ENCODE results near the gene TNFAIP2.
"Not testable (repeated sequence)": the region's sequence is repeated elsewhere in the genome, so short reads cannot be mapped to it uniquely, and the experiment has no call there.

The TNFAIP2 gene

DNA sequence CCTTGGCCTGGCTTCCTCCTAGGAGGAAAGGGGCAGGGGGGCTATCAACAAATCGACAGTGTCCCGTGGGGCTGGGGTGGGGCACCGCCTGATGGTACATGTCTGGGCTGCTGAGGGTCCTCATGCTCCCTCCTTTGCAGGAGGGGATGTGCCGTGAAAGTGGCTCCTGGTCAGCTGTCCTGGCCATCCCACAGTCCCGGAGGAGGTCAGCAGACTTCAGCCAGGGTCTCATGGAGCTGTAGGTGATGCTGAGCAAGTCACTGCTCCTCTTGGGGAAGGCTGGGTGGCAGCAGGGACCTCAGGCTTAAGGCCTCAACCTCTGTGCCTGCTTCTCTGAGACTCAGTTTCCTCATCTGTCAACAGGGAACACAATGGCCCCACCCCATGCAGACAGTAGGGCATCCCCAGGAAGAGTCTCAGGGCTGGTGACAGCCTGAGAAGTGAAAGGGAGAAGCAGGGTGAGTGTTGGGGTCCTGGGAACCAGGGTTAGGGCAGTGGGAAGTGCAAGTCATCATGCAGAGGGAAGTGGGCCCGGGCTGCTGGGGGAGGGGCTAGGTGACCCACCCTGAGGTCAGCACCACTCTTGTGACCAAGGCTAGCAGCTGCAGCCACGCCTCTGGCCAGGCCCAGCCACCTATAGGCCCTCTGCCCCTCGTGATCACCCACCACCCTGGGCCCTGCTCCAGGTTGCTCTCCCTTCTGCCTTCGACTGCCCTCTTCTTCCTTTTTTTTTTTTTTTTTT is 4.4 kb upstream of the TNFAIP2 start:
- CTCF ChIA-PET, result interaction anchor here (0.6 to 1.6 kb wide), 4 partner anchors 13 to 172 kb away, joined by 3 to 5 read pairs (median 3); no protein-coding TSS in a partner anchor
- Mint-ChIP-seq H3K4me1 (peaks cover 9% of the 10 kb centered on the region), H3K27ac (no peak overlapping the region), H3K4me3 (no peak overlapping the region), H3K27me3 (peaks cover 55% of the 10 kb centered on the region), H3K9me3 (no peaks in the 10 kb centered on the region), H3K36me3 (no peaks in the 10 kb centered on the region)
- DNase-seq, result no peak

DNA sequence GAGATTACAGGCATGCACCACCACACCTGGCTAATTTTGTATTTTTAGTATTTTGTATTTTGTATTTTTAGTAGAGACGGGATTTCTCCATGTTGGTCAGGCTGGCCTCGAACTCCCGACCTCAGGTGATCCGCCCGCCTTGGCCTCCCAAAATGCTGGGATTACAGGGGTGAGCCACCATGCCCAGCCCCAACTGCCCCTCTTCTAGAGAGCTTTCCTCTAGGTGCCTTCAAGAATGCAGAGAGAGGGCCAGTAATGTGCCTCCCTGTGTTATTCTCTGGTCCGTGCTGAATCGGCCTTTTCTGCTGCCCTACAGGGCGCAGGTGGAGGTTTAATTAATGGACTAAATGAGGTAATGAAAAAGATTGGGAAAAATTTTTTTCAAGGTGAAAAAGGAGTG is 3.7 kb upstream of the TNFAIP2 start:
- not testable (repeated sequence) for H3K36me3 Mint-ChIP-seq
- CTCF ChIA-PET, result interaction anchor here (0.6 to 1.6 kb wide), 2 partner anchors 15 to 130 kb away, joined by 3 read pairs; no protein-coding TSS in a partner anchor

DNA sequence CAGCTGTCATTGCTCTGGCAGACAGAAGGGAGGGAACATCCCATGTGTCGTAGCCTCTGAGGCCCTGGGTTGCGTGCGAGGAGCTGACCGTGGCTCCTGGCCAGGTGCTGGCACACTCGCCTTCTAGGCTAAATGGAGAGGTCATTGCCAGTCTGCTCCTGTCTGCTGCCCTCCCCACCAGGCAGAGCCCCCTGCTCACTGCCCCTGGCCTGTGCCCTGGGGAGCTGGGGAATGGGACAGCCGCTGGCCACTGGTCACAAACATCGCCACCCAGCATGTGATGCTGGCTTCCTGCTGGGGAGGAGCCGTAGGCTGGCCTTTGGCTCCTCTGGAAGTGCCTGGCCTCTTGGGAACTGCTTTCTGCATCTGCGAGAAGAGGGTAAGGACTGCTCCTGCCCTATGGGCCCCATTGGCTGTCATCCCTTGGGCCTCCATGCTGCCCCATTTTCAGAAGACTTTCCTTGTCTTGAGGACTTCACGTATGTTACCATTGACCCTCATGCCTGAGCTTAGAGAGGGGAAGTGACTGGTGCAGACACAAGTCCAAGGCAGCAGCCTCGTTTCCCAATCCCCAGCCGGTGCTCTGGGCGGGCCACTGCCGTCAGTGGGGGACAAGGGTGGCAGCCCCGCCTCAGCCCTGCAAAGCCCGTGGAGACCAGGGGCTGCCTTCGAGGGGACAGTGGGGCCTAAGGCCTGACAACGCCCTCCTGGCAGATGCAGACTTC is 2.0 kb upstream of the TNFAIP2 start:
- no peaks in the 10 kb centered on the region for H3K9me3 Mint-ChIP-seq
- H3K4me1 Mint-ChIP-seq, result peaks cover 2% of the 10 kb centered on the region
- H3K27me3 Mint-ChIP-seq, result peaks cover 80% of the 10 kb centered on the region
- CTCF ChIA-PET, result no interaction called here
- no peak overlapping the region for H3K4me3 Mint-ChIP-seq
- no peak overlapping the region for H3K27ac Mint-ChIP-seq
- no peak for DNase-seq
- no peaks in the 10 kb centered on the region for H3K36me3 Mint-ChIP-seq

More for the DNA sequence above, 3.7 kb upstream of the TNFAIP2 start:
- DNase-seq, H3K9me3 Mint-ChIP-seq, H3K4me3 Mint-ChIP-seq, H3K4me1 Mint-ChIP-seq, H3K27ac Mint-ChIP-seq: not testable (repeated sequence)
- H3K27me3 Mint-ChIP-seq, result peaks cover 62% of the 10 kb centered on the region

- no peaks in the 10 kb centered on the region for H3K9me3 Mint-ChIP-seq
- DNase-seq, result no peak
Measured at GRCh38 chr14:103121846-103122584, 1.2 kb upstream of the TNFAIP2 start.

DNA sequence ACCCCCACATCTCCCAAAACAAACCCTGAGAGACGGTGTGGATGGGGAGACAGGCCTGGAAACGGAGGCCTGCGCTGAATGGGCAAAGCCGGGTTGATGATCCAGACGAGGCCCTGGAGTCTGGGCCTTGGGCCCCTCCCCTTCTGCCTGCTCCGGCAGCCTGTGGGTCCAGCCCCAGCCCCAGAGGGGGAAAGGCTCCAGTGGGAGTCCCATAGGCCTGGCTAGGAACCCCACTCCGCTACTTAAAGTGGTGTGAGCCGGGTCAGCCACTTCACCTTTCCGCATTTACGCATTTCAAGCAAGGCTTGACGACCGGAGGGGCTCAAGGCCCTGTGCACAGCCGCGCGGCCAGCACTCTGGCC is 695 bp upstream of the TNFAIP2 start:
- CTCF ChIA-PET, result no interaction called here

More at GRCh38 chr14:103121846-103122584, 1.2 kb upstream of the TNFAIP2 start:
- Mint-ChIP-seq H3K27me3 (peaks cover 82% of the 10 kb centered on the region), H3K36me3 (no peaks in the 10 kb centered on the region), H3K27ac (no peak overlapping the region), H3K4me3 (no peak overlapping the region), H3K4me1 (peaks cover 2% of the 10 kb centered on the region)
- CTCF ChIA-PET, result no interaction called here

DNA sequence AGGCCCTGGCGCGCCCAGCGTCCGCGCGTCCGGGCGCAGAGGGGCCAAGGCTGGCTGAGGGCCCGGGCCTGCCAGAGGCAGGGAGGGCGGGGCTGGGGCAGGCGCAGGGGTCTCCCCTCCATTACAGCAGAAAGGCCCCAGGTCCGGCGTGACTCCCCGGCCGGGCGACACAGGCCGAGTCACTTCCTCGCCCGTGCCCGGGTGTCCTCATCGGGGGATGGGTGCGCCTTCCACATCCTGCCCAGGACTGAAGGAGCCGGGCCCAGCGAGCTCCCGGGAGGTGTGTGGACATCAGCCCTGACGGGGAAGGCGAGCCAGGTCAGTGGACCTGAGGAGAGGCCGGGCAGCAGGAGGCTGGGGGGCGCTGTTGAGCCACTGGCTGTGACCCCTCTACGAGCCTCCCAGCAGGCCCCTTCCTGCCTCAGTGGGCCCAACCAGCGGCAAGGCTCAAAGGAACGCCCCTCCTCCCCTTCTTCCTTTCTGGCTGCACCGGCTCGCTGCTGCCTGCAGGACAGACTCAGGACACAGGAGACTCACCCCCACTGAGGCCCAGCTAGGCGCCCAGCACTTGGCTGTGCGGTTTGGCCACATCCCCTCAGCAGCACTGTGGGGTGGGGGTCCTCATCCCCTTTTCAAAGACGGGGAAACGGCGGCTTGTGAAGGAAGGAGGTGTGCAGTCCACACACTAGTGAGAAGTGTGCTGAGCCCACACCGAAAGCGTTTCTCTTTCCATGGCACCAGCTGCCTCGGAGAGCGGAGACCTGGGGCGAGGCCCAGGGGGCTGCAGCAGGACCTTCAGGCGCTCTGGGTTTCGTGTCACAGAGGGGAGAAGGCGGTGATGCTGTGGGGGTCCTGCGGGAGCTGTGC is 606 bp downstream of the TNFAIP2 start:
- H3K27ac Mint-ChIP-seq, result no peak overlapping the region
- no peaks in the 10 kb centered on the region for H3K36me3 Mint-ChIP-seq

More for the DNA sequence above, 695 bp upstream of the TNFAIP2 start:
- H3K9me3 Mint-ChIP-seq, result no peaks in the 10 kb centered on the region
- no peaks in the 10 kb centered on the region for H3K36me3 Mint-ChIP-seq
- H3K27ac Mint-ChIP-seq, result no peak overlapping the region
- H3K4me3 Mint-ChIP-seq, result no peak overlapping the region
- peaks cover 82% of the 10 kb centered on the region for H3K27me3 Mint-ChIP-seq
- DNase-seq, result no peak
- H3K4me1 Mint-ChIP-seq, result peaks cover 2% of the 10 kb centered on the region

GRCh38 chr14:103124501-103125001 is 1.3 kb downstream of the TNFAIP2 start:
- Mint-ChIP-seq H3K27ac (no peak overlapping the region), H3K27me3 (peaks cover 74% of the 10 kb centered on the region), H3K36me3 (no peaks in the 10 kb centered on the region), H3K9me3 (no peaks in the 10 kb centered on the region), H3K4me1 (peaks cover 2% of the 10 kb centered on the region), H3K4me3 (no peak overlapping the region)
- CTCF ChIA-PET, result no interaction called here
- no peak for DNase-seq

More for the DNA sequence above, 606 bp downstream of the TNFAIP2 start:
- H3K4me1 Mint-ChIP-seq, result peaks cover 2% of the 10 kb centered on the region
- H3K27me3 Mint-ChIP-seq, result peaks cover 78% of the 10 kb centered on the region
- CTCF ChIA-PET, result no interaction called here
- no peaks in the 10 kb centered on the region for H3K9me3 Mint-ChIP-seq
- no peak for DNase-seq
- H3K4me3 Mint-ChIP-seq, result no peak overlapping the region

DNA sequence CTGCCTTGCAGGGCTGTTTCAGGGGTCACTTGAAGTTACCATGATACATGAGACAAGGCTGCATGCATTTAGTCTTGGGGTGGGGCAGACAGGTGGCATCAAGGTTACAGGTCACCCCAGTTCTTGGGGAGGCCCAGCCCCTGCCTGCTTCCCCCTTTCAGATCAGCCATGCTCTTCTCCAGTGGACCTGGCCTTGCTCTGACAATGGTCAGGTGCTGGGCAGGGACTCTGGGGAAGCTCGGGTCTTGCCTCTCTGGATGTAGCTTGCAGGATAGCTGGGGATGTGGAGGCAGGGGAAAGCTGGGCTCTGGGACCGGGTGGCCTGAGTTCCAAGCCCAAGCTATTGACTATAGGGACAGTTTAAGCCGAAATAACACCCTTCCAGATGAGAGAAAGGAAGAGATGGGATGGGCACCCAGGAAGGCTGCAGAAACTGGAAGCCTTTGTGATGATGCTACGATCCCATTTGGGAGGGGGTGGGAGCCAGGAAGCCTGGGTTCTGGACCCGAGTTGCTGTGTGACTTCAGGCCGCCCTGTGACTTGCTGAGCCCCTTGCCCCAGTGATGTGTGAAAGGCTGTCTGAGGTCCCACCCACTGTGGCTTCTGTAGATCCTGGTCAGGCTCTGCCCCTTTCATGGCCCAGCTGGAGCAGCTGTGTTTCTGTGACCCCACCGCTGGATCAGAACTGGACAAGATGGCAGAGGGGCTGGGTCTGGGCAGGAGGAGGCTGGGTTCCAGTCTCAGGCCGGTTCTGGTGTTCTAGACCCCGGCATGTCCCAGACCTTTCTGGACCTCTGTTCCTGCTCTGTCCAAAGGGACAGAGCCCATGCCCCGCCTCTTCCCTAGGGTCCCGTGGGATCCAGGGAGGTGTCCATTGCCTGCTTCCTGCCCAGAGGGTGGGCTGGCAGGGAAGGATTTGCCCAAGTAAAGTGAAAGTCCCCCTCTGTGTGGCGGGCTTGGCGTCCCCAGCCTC is 2.1 kb downstream of the TNFAIP2 start:
- Mint-ChIP-seq H3K4me1 (peaks cover 2% of the 10 kb centered on the region), H3K27me3 (peaks cover 66% of the 10 kb centered on the region), H3K27ac (no peak overlapping the region), H3K9me3 (no peaks in the 10 kb centered on the region), H3K36me3 (no peaks in the 10 kb centered on the region), H3K4me3 (no peak overlapping the region)
- DNase-seq, result no peak
- CTCF ChIA-PET, result no interaction called here

DNA sequence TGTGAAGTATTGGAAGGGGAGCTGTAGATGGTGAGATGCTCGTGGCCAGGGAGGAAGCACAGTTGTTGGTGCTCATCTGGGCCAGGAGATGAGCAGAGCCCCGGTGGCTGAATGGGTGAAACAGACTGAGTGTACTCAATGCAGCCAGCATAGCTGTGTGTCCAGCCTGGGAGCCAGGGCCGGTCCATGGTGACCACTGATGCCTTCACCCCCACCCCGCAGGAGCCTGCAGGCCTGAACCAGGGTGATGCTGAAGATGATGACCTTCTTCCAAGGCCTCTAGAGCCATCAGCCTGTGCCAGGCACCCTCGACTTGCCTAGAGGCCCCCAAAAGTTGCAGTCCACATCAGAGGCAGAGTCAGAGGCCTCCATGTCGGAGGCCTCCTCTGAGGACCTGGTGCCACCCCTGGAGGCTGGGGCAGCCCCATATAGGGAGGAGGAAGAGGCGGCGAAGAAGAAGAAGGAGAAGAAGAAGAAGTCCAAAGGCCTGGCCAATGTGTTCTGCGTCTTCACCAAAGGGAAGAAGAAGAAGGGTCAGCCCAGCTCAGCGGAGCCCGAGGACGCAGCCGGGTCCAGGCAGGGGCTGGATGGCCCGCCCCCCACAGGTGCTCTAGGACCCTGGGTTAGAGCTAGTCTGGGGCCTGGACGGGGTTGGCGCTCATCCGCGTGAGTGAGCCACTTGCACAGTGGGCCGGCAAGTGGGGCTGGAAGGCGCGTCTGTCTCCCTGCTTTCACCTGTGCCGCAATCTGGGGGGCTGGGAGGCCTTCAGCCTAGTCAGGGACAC is 3.0 kb downstream of the TNFAIP2 start:
- Mint-ChIP-seq H3K4me1 (peaks cover 2% of the 10 kb centered on the region), H3K9me3 (no peaks in the 10 kb centered on the region), H3K27ac (peak overlapping the region; percentile 52), H3K4me3 (no peak overlapping the region), H3K36me3 (no peaks in the 10 kb centered on the region), H3K27me3 (peaks cover 60% of the 10 kb centered on the region)
- CTCF ChIA-PET, result interaction anchor here (0.9 kb wide), 1 partner anchor 22 kb away, joined by 3 read pairs; no protein-coding TSS in a partner anchor
- DNase-seq, result no peak

DNA sequence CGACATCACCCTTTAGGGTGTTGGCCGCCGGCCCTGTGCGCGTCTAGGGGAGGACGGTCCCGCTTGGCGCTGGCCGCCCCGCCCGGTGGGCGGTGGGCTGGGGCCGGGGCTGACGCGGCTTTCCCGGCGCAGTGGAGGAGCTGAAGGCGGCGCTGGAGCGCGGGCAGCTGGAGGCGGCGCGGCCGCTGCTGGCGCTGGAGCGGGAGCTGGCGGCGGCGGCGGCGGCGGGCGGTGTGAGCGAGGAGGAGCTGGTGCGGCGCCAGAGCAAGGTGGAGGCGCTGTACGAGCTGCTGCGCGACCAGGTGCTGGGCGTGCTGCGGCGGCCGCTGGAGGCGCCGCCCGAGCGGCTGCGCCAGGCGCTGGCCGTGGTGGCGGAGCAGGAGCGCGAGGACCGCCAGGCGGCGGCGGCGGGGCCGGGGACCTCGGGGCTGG is 3.6 kb downstream of the TNFAIP2 start:
- H3K27me3 Mint-ChIP-seq, result peaks cover 54% of the 10 kb centered on the region
- CTCF ChIA-PET, result interaction anchor here (0.6 to 0.9 kb wide), 2 partner anchors 22 to 24 kb away, joined by 3 to 4 read pairs; no protein-coding TSS in a partner anchor

DNA sequence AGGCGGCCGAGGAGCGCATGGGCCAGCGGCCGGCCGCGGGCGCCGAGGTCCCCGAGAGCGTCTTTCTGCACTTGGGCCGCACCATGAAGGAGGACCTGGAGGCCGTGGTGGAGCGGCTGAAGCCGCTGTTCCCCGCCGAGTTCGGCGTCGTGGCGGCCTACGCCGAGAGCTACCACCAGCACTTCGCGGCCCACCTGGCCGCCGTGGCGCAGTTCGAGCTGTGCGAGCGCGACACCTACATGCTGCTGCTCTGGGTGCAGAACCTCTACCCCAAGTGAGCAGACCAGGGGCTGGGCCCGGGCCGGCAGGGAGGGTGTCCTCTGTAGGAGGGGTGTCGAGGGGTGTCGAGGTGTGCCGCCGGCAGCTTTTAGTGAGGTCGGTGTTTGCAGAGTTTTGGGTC is 4.1 kb downstream of the TNFAIP2 start:
- CTCF ChIA-PET, result interaction anchor here (0.6 kb wide), 1 partner anchor 23 kb away, joined by 4 read pairs; no protein-coding TSS in a partner anchor
- Mint-ChIP-seq H3K4me1 (no peaks in the 10 kb centered on the region), H3K4me3 (no peak overlapping the region), H3K27ac (no peak overlapping the region), H3K36me3 (no peaks in the 10 kb centered on the region), H3K27me3 (peaks cover 50% of the 10 kb centered on the region), H3K9me3 (no peaks in the 10 kb centered on the region)
- DNase-seq, result no peak

More for the DNA sequence above, 3.6 kb downstream of the TNFAIP2 start:
- H3K36me3 Mint-ChIP-seq, result no peaks in the 10 kb centered on the region
- H3K4me1 Mint-ChIP-seq, result peaks cover 2% of the 10 kb centered on the region
- DNase-seq, result no peak
- H3K4me3 Mint-ChIP-seq, result no peak overlapping the region
- no peak overlapping the region for H3K27ac Mint-ChIP-seq
- no peaks in the 10 kb centered on the region for H3K9me3 Mint-ChIP-seq

Measured in activated naive CD4-positive, alpha-beta T cell treated with anti-CD3 and anti-CD28 coated beads, Interleukin-2, amount 10 ng/mL, durations not matched to agents 7 days and 5 days (primary cell).